Loucy (cell line): ENCODE measurements around the gene CYP4F22.

ENCODE experiments used
- H2AFZ ChIP-seq: fragments of 200-600 bp; sonication (generic); 2 replicates; pipeline ENCODE4 v1.6.0; 2016; ENCODE audit warnings: antibody characterized with exemption, mild to moderate bottlenecking, low read length, moderate library complexity
- H3F3A ChIP-seq: fragments of 200-600 bp; 2 replicates; pipeline ENCODE4 v1.6.0; 2016; ENCODE audit warnings: antibody characterized with exemption, low read depth, mild to moderate bottlenecking
- H3K27me3 ChIP-seq: fragments of 200-600 bp; sonication (generic); 2 replicates; pipeline ENCODE4 v1.6.1; 2014; ENCODE audit warnings: low read length, mild to moderate bottlenecking; ENCODE audit not compliant: insufficient read depth, poor library complexity, severe bottlenecking
- H3K36me3 ChIP-seq: fragments of 200-600 bp; sonication (generic); 2 replicates; pipeline ENCODE4 v1.6.1; 2016; ENCODE audit warnings: low read length; ENCODE audit not compliant: insufficient read depth
- H3K4me1 ChIP-seq: fragments of 200-600 bp; sonication (generic); 2 replicates; pipeline ENCODE4 v1.5.1; 2014; ENCODE audit warnings: low read length, mild to moderate bottlenecking; ENCODE audit not compliant: insufficient read depth, poor library complexity, severe bottlenecking
- H3K4me2 ChIP-seq: fragments of 200-600 bp; sonication (generic); 2 replicates; pipeline ENCODE4 v1.6.0; 2014; ENCODE audit warnings: antibody characterized with exemption, low read length, low read depth, mild to moderate bottlenecking; ENCODE audit not compliant: poor library complexity, severe bottlenecking
- H3K4me3 ChIP-seq: fragments of 200-600 bp; sonication (generic); 2 replicates; pipeline ENCODE4 v1.5.1; 2014; ENCODE audit warnings: low read length, mild to moderate bottlenecking, mixed read lengths; ENCODE audit not compliant: poor library complexity, severe bottlenecking
- H3K79me2 ChIP-seq: fragments of 200-600 bp; sonication (generic); 2 replicates; pipeline ENCODE4 v1.6.1; 2014; ENCODE audit warnings: low read length; ENCODE audit not compliant: insufficient read depth
- H3K9ac ChIP-seq: fragments of 200-600 bp; sonication (generic); 2 replicates; pipeline ENCODE4 v1.6.0; 2014; ENCODE audit warnings: mild to moderate bottlenecking, low read depth, low read length, moderate library complexity; ENCODE audit not compliant: poor library complexity, severe bottlenecking
- H3K9me2 ChIP-seq: fragments of 200-600 bp; sonication (generic); replicated peaks from 2 replicates; pipeline ENCODE4 v1.6.1; 2016; ENCODE audit warnings: low read depth, low read length, mixed read lengths
- H3K9me3 ChIP-seq: fragments of 200-600 bp; sonication (generic); 2 replicates; pipeline ENCODE4 v1.6.1; 2014; ENCODE audit warnings: mild to moderate bottlenecking, antibody characterized with exemption, low read length, low read depth; ENCODE audit not compliant: insufficient read depth
- H4K20me1 ChIP-seq: fragments of 200-600 bp; sonication (generic); 2 replicates; pipeline ENCODE4 v1.6.0; 2014; ENCODE audit warnings: antibody characterized with exemption, low read length, mild to moderate bottlenecking; ENCODE audit not compliant: insufficient read depth, poor library complexity, severe bottlenecking
- EZH2phosphoT487 ChIP-seq: fragments of 200-600 bp; IDR thresholded peaks from 2 replicates; pipeline ENCODE4 v1.6.1; 2018; ENCODE audit warnings: antibody characterized with exemption, mild to moderate bottlenecking, moderate library complexity, borderline replicate concordance
- TF ChIP-seq, protein P1 (sequence below): fragments of 200-600 bp; sonication (generic); conservative IDR thresholded peaks from 2 replicates; pipeline ENCODE4 v1.5.1; 2014; ENCODE audit warnings: mild to moderate bottlenecking, antibody characterized with exemption, low read length

The CYP4F22 gene

DNA sequence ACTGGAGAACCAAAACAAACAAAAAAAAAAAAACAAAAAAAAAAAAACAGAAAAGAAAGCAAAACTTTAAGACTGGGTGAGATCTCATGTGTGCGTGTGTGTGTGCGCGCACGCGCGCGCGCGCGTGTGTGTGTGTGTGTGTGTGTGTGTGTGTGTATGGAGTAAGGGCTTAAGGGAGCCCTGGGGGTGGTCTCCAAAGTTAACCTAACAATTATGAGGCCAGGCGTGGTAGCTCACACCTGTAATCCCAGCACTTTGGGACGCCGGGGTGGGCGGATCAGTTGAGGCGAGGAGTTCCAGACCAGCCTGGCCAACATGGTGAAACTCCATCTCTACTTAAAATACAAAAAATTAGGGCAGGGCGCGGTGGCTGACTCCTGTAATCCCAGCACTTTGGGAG lies 46.7 kb downstream of the CYP4F22 start:
- no peak overlapping the region for H2AFZ ChIP-seq
- no peak overlapping the region for H3K4me2 ChIP-seq
- peaks cover 10% of the 10 kb centered on the region for H3K4me1 ChIP-seq
- H3K9me3 ChIP-seq, result no peaks in the 10 kb centered on the region
- no peaks in the 10 kb centered on the region for H3K79me2 ChIP-seq
- H3K27me3 ChIP-seq, result no peaks in the 10 kb centered on the region
- no peaks in the 10 kb centered on the region for H3K9me2 ChIP-seq
- TF ChIP-seq, protein P1, sequence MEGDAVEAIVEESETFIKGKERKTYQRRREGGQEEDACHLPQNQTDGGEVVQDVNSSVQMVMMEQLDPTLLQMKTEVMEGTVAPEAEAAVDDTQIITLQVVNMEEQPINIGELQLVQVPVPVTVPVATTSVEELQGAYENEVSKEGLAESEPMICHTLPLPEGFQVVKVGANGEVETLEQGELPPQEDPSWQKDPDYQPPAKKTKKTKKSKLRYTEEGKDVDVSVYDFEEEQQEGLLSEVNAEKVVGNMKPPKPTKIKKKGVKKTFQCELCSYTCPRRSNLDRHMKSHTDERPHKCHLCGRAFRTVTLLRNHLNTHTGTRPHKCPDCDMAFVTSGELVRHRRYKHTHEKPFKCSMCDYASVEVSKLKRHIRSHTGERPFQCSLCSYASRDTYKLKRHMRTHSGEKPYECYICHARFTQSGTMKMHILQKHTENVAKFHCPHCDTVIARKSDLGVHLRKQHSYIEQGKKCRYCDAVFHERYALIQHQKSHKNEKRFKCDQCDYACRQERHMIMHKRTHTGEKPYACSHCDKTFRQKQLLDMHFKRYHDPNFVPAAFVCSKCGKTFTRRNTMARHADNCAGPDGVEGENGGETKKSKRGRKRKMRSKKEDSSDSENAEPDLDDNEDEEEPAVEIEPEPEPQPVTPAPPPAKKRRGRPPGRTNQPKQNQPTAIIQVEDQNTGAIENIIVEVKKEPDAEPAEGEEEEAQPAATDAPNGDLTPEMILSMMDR, result no peak
- no peak for TF ChIP-seq EZH2phosphoT487
- H3K4me3 ChIP-seq, result no peak overlapping the region
- no peaks in the 10 kb centered on the region for H3F3A ChIP-seq
- H3K9ac ChIP-seq, result no peak overlapping the region
- no peaks in the 10 kb centered on the region for H3K36me3 ChIP-seq
- no peaks in the 10 kb centered on the region for H4K20me1 ChIP-seq

DNA sequence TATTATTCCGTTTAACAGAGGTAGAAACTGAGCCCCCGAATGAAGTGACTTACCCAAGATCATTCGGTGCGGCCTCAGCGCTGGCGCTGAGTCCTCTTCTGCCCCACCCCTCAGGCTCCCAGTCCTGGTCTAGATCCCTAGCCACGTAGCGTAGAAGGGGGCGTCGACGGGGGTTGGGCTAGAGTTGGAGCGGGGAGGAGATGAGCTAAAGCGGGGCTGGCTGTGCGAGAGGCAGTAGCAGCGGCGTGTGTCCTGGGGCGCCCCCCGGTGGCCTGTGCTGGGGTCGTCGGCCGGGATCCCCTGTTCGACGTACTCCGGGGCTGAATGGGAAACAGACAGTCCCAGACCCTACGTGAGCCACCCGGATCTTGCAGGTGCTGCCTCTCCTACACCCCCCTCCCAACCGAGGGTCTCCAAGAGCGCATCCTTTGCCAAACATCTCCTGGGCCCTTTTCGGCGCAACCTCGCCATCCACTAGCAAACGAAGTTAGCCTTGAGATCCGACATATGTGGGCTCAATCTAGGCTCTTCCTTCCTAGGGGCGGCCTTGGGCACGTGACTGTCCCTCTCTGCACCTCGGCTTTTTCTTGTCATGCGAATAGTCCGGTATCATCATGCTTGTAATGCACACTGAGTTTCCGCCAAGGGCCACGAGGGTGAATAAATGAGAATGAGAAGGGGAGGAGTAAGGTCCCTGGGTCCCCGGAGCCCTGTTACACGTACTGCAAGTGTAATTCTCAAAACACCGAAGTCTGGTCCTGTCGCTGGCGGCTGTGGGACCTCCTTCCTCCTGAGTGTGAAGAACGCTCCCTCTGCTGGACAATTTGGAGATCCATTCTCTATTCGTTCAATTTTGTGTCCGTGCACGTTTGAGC lies 47.7 kb downstream of the CYP4F22 start:
- Histone ChIP-seq H3K36me3 (no peaks in the 10 kb centered on the region), H3K9ac (peak overlapping the region; percentile 9), H3K4me3 (peak overlapping the region; percentile 66), H3K9me2 (no peaks in the 10 kb centered on the region), H3F3A (no peaks in the 10 kb centered on the region), H4K20me1 (no peaks in the 10 kb centered on the region), H2AFZ (peak overlapping the region; percentile 76), H3K79me2 (no peaks in the 10 kb centered on the region), H3K4me2 (peak overlapping the region; percentile 81), H3K4me1 (peaks cover 10% of the 10 kb centered on the region), H3K9me3 (no peaks in the 10 kb centered on the region), H3K27me3 (no peaks in the 10 kb centered on the region)
- no peak for TF ChIP-seq EZH2phosphoT487
- TF ChIP-seq, protein P1, result peak; percentile 77

DNA sequence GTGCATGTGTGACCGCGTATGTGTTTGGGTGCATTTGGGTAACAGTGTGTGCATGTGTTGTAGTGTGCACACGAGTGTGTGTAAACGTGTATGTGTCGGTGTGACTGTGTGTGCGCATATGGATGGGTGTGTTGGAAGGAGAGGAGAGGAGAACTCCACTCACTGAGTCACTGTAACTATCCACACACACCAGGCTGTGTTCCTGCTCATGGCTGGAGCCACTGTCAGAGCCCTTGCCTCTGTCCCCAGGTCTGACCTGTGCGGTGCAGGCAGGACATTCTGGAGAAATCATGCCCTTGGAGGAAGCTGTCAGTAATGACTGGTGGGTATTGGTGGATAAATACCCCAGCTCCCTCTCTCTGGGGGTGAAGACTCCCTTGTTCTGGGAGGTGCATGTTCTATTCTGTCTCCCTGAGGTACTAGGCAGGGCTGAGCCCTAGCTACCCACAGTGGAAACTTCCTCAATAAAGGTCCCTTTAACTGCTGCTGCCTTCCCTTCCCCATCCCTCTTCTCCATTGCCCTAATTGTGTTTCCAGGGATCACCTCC lies 48.4 kb downstream of the CYP4F22 start:
- Histone ChIP-seq H3K79me2 (no peaks in the 10 kb centered on the region), H3K4me2 (peak overlapping the region; percentile 81), H3K4me3 (peak overlapping the region; percentile 66), H3K27me3 (no peaks in the 10 kb centered on the region), H3K4me1 (peaks cover 10% of the 10 kb centered on the region), H4K20me1 (no peaks in the 10 kb centered on the region), H3K9ac (peak overlapping the region; percentile 9), H3K9me3 (no peaks in the 10 kb centered on the region), H2AFZ (peak overlapping the region; percentile 76; the same call in 1 of the 2 replicates), H3F3A (no peaks in the 10 kb centered on the region), H3K36me3 (no peaks in the 10 kb centered on the region), H3K9me2 (no peaks in the 10 kb centered on the region)
- TF ChIP-seq, protein P1, result no peak
- no peak for TF ChIP-seq EZH2phosphoT487
